Prostate gland (tissue), 2 donors: ENCODE results near the gene METTL13. TPM values are rescaled to one million over a fixed set of nuclear protein-coding genes. Genes with fewer than 3 reads are reported as not detected.

Experiments
- DNase-seq: peaks from one replicate; pipeline ENCODE4 v3.0.0-alpha.2; 2019; ENCODE audit warnings: low spot score
- H3K27ac ChIP-seq, 2 donors: fragments of 200-600 bp; sonication (generic); 2 replicates each; pipeline ENCODE4 v1.5.1; 2017 to 2019
- H3K27me3 ChIP-seq: fragments of 200-600 bp; sonication (generic); replicated peaks from 2 replicates; pipeline ENCODE4 v1.5.1; 2019; ENCODE audit not compliant: insufficient read depth
- H3K36me3 ChIP-seq, 2 donors: fragments of 200-600 bp; sonication (generic); 1 replicate in 1 of 2; 2 replicates in 1 of 2; pipeline versions ENCODE4 v1.5.1 to v1.8.1; 2017 to 2019
- H3K4me1 ChIP-seq: fragments of 200-600 bp; sonication (generic); replicated peaks from 2 replicates; pipeline ENCODE4 v1.5.1; 2019
- H3K4me3 ChIP-seq, 2 donors: fragments of 200-600 bp; sonication (generic); 2 replicates each; pipeline ENCODE4 v1.5.1; 2017 to 2019
- H3K9me3 ChIP-seq: fragments of 200-600 bp; sonication (generic); 2 replicates; pipeline ENCODE4 v1.5.1; 2017
- POLR2A ChIP-seq: fragments of 450-650 bp; IDR thresholded peaks from one replicate; pipeline ENCODE4 v1.6.1; 2016; ENCODE audit warnings: antibody characterized with exemption, mild to moderate bottlenecking
- POLR2AphosphoS5 ChIP-seq: sonication (generic); formaldehyde crosslinking; IDR thresholded peaks from one replicate; pipeline ENCODE4 v1.6.1; 2017; ENCODE audit warnings: antibody characterized with exemption
- WGBS: methylation state at CpG from one replicate; pipeline ENCODE4 v1.1.5; 2018; 5-methylcytosine and 5-hydroxymethylcytosine counted together
- intact Hi-C: fragments of 100-400 bp; cut with DNase I; formaldehyde crosslinking; loops from one replicate; pipeline ENCODE4 v1.14.2; 2022
- total RNA-seq, 2 donors: library from RNA; depleted of rRNA; stranded (reverse); fragments of >200 nt; gene quantifications; one replicate each; pipeline ENCODE4 v1.1.0, GENCODE V29; 2016
- TF ChIP-seq, protein P1 (sequence below), 4 experiments: fragments of 200-600 bp in 2 of 4; fragments of 450-650 bp in 2 of 4; sonication (generic) in 2 of 4; IDR thresholded peaks; 1 replicate in 3 of 4; 2 replicates in 1 of 4; pipeline ENCODE4 v1.5.1; 2016 to 2019; ENCODE audit warnings: antibody characterized with exemption in 4 of 4, mild to moderate bottlenecking in 2 of 4, moderate library complexity in 2 of 4

Gene METTL13, protein sequence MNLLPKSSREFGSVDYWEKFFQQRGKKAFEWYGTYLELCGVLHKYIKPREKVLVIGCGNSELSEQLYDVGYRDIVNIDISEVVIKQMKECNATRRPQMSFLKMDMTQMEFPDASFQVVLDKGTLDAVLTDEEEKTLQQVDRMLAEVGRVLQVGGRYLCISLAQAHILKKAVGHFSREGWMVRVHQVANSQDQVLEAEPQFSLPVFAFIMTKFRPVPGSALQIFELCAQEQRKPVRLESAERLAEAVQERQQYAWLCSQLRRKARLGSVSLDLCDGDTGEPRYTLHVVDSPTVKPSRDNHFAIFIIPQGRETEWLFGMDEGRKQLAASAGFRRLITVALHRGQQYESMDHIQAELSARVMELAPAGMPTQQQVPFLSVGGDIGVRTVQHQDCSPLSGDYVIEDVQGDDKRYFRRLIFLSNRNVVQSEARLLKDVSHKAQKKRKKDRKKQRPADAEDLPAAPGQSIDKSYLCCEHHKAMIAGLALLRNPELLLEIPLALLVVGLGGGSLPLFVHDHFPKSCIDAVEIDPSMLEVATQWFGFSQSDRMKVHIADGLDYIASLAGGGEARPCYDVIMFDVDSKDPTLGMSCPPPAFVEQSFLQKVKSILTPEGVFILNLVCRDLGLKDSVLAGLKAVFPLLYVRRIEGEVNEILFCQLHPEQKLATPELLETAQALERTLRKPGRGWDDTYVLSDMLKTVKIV
- total RNA-seq, result 10 to 100 TPM; 25.5 to 49.8 TPM

DNA sequence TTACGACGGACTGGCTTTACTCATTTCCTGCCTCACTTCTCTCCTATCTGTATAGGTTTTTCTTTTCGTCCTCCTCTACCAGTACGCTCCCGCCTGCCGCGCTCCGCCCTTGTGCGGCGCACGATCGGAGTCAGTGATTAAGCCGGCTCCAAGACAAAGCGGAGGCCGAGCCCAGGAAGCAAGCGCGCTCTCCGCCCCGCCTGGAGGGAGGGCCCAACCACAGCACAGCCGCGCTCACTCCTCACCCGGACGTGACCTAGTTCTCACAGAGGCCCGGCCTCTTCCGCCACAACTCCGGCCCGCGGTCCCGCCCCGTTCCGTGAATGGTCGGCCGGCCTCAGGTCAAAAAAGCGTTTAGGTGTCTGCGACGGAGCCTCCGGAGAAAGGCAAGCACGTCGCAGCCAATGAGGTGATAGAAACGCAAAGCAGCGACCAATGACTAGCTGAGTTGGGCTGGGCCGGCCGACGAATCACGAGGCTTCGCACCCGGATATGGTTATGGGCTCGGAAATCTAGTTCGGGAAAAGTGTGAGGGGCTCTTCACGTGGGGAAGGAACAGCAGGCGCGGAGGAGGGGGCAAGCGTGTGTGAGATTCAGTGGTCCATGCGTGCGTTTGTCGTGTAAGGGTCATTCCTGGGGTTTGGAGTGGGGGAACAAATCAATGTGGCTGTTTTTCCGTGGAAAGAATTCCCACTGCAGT lies at the start of gene METTL13:
Gene METTL13, plus strand, starts transcription at position 485 of the 700 bp plus-strand sequence. CDS start 308 bp downstream, outside the sequence.
- peaks cover 14% of the 10 kb centered on the region for H3K4me1 ChIP-seq
- TF ChIP-seq POLR2A (peak; percentile 98), POLR2AphosphoS5 (peak; percentile 98)
- TF ChIP-seq, protein P1, sequence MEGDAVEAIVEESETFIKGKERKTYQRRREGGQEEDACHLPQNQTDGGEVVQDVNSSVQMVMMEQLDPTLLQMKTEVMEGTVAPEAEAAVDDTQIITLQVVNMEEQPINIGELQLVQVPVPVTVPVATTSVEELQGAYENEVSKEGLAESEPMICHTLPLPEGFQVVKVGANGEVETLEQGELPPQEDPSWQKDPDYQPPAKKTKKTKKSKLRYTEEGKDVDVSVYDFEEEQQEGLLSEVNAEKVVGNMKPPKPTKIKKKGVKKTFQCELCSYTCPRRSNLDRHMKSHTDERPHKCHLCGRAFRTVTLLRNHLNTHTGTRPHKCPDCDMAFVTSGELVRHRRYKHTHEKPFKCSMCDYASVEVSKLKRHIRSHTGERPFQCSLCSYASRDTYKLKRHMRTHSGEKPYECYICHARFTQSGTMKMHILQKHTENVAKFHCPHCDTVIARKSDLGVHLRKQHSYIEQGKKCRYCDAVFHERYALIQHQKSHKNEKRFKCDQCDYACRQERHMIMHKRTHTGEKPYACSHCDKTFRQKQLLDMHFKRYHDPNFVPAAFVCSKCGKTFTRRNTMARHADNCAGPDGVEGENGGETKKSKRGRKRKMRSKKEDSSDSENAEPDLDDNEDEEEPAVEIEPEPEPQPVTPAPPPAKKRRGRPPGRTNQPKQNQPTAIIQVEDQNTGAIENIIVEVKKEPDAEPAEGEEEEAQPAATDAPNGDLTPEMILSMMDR (IDR thresholded peaks at IDR 0.05), result no peak
- peak within 1 kb of the TSS; percentile 71 to 73 for H3K4me3 ChIP-seq
- WGBS, result under 1% methylated on average over 57 of the region's 57 CpGs
- H3K9me3 ChIP-seq, result no peaks in the 10 kb centered on the region
- intact Hi-C loops, result loop anchor here (2.0 to 5.0 kb wide), 3 partner anchors 39 to 294 kb away; partner anchors contain the start of genes PRRC2C and VAMP4
- H3K27ac ChIP-seq, result peak within 1 kb of the TSS; percentile 80 to 86
- H3K27me3 ChIP-seq, result no peaks in the 10 kb centered on the region
- peak; percentile 99 for DNase-seq
- no peaks in the 10 kb centered on the region for H3K36me3 ChIP-seq

GRCh38 chr1:171736196-171736595 lies 45.3 kb upstream of the METTL13 start:
- Histone ChIP-seq H3K27ac (no peak overlapping the region), H3K4me1 (no peaks in the 10 kb centered on the region), H3K27me3 (no peaks in the 10 kb centered on the region), H3K4me3 (no peak overlapping the region), H3K36me3 (peaks cover 0 to 4% of the 10 kb centered on the region in 2 donors), H3K9me3 (no peaks in the 10 kb centered on the region)
- TF ChIP-seq POLR2A, result no peak
- WGBS, result 96% methylated on average over 2 of the region's 2 CpGs
- DNase-seq, result no peak
- intact Hi-C loops, result no loop called here

- Histone ChIP-seq H3K4me3 (no peak overlapping the region), H3K4me1 (no peaks in the 10 kb centered on the region), H3K27ac (no peak overlapping the region), H3K27me3 (no peaks in the 10 kb centered on the region), H3K36me3 (peaks cover 0 to 4% of the 10 kb centered on the region in 2 donors), H3K9me3 (no peaks in the 10 kb centered on the region)
- no peak for TF ChIP-seq POLR2AphosphoS5
- no peak for TF ChIP-seq POLR2A
- TF ChIP-seq, protein P1 (IDR thresholded peaks at IDR 0.05), result no peak
- no peak for DNase-seq
- WGBS, result 86% methylated on average over 2 of the region's 2 CpGs
- intact Hi-C loops, result no loop called here
These were observed 42.5 kb upstream of the METTL13 start for GRCh38 chr1:171738911-171739310.

DNA sequence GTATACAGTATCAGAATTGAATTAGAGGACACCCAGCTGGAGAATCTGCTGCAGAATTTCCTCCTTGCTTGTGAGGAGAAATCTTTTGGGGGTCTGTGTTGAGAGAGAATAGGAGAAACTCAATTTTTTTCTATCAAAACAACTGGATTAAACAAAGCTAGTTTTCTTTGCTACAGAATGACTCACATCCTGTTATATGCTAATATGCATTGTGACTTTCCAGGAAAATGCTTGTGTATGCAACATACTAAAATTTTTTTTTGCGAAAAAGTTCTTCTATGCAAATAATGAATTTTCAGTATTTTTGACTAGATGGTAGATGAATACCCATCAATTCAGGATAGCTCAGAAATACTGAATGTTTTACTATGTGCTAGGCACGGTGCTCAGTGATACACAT lies 41.8 kb upstream of the METTL13 start:
- H3K4me1 ChIP-seq, result no peaks in the 10 kb centered on the region
- no peak overlapping the region for H3K4me3 ChIP-seq
- no peak overlapping the region for H3K27ac ChIP-seq
- peaks cover 0 to 4% of the 10 kb centered on the region in 2 donors for H3K36me3 ChIP-seq
- TF ChIP-seq, protein P1 (IDR thresholded peaks at IDR 0.05), result no peak
- TF ChIP-seq POLR2AphosphoS5, result no peak
- no peak for TF ChIP-seq POLR2A
- 88% methylated on average over 2 of the region's 2 CpGs for WGBS
- no peaks in the 10 kb centered on the region for H3K9me3 ChIP-seq
- intact Hi-C loops, result no loop called here
- DNase-seq, result no peak
- no peaks in the 10 kb centered on the region for H3K27me3 ChIP-seq

DNA sequence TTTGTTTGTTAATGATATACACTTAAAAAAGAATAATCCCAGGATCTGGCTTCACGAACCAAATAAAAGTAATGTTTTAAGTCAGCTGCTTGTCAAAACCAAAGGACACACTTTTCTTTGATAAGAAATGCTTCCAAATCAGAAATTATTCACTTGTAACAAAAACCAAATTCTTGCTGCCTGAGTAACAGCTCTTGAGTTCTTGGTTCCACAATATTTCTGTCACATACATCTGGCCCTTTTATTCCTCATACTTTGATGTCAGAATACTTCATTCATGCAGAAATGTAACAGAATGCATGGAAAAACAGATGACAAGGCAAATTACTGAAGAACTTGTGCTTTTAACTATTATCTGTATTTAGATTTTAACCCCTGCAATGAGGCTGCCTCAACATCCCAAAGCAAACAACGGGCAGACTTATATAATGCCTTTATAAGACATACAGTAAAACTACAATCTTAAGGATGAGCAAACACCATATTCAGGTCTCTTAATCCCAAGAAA lies 41.0 kb upstream of the METTL13 start:
- H3K27me3 ChIP-seq, result no peaks in the 10 kb centered on the region
- no peak overlapping the region for H3K27ac ChIP-seq
- peaks cover 0 to 4% of the 10 kb centered on the region in 2 donors for H3K36me3 ChIP-seq
- H3K9me3 ChIP-seq, result no peaks in the 10 kb centered on the region
- TF ChIP-seq POLR2AphosphoS5, result no peak
- DNase-seq, result no peak
- H3K4me3 ChIP-seq, result no peak overlapping the region
- intact Hi-C loops, result no loop called here
- 59% methylated on average over 2 of the region's 2 CpGs for WGBS
- no peaks in the 10 kb centered on the region for H3K4me1 ChIP-seq
